Measurements from ENCODE around the gene TSFM. TPM values are rescaled to one million over a fixed set of nuclear protein-coding genes. Genes with fewer than 3 reads are reported as not detected.

TSFM gene
- total RNA-seq, 1 donor from 2014 or later = 32.9 TPM

- no peak for DNase-seq (ENCODE audit: low spot score)
These were observed 51.7 kb downstream of the TSFM start for GRCh38 chr12:57834086-57834876.

GRCh38 chr12:57835366-57836288, 53.0 kb downstream of the TSFM start:
- DNase-seq (ENCODE audit: low spot score) = no peak

- DNase-seq (ENCODE audit: low spot score) = peak; percentile 78
These were observed 54.1 kb downstream of the TSFM start for GRCh38 chr12:57836442-57837375.

- DNase-seq (ENCODE audit: low spot score) = no peak
These were observed 55.4 kb downstream of the TSFM start for GRCh38 chr12:57837864-57838562.

GRCh38 chr12:57838594-57839302, 56.2 kb downstream of the TSFM start:
- DNase-seq (ENCODE audit: low spot score) = no peak

GRCh38 chr12:57839996-57840395, 57.4 kb downstream of the TSFM start:
- DNase-seq (ENCODE audit: low spot score) = no peak

- no peak for DNase-seq (ENCODE audit: low spot score)
These were observed 58.1 kb downstream of the TSFM start for GRCh38 chr12:57840726-57841125.

GRCh38 chr12:57841445-57841844, 58.9 kb downstream of the TSFM start:
- no peak for DNase-seq (ENCODE audit: low spot score)

- DNase-seq (ENCODE audit: low spot score) = no peak
These were observed 60.0 kb downstream of the TSFM start for GRCh38 chr12:57842342-57843294.

GRCh38 chr12:57844709-57845477, 62.3 kb downstream of the TSFM start:
- DNase-seq (ENCODE audit: low spot score) = peak; percentile 84

- peak; percentile 81 for DNase-seq (ENCODE audit: low spot score)
These were observed 63.1 kb downstream of the TSFM start for GRCh38 chr12:57845478-57846284.

- no peak for DNase-seq (ENCODE audit: low spot score)
These were observed 63.6 kb downstream of the TSFM start for GRCh38 chr12:57846285-57846576.

GRCh38 chr12:57846577-57847319, 64.2 kb downstream of the TSFM start, which contains the start of gene CTDSP2:
Gene CTDSP2, minus strand, starts transcription at chr12:57846729. Its CDS starts 294 bp downstream, at chr12:57846435.
- DNase-seq (ENCODE audit: low spot score) = peak; percentile 100
